NCI-H526 treated with DMSO at 0.1 percent for 48 hours (cell line): ENCODE measurements around the gene CASP8.
"Not testable (repeated sequence)": the region's sequence is repeated elsewhere in the genome, so short reads cannot be mapped to it uniquely, and the experiment has no call there.

Experiments used
- DNase-seq: peaks from one replicate; lab custom pipeline; 2025; lab: John Stamatoyannopoulos, UW

Gene CASP8

DNA sequence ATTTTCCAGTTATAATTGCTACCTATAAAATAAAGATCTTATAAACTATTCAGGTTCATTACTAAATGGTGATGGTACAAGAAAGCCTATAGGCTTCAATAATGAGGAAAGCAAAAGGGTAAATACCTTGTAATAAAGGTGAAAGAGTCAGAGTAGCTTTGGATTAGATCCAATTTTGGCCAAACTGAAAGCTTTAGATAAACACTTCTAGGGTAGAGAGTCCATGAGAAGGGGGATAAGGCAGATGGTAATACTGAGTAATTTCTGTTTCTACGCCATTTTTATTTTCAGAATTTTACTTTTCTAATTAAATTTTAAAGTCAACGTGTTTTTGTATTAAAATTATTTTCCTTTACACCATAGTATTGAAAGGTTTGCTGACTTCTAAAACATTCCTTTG, 9.4 kb downstream of the CASP8 start:
- DNase-seq: no peak

DNA sequence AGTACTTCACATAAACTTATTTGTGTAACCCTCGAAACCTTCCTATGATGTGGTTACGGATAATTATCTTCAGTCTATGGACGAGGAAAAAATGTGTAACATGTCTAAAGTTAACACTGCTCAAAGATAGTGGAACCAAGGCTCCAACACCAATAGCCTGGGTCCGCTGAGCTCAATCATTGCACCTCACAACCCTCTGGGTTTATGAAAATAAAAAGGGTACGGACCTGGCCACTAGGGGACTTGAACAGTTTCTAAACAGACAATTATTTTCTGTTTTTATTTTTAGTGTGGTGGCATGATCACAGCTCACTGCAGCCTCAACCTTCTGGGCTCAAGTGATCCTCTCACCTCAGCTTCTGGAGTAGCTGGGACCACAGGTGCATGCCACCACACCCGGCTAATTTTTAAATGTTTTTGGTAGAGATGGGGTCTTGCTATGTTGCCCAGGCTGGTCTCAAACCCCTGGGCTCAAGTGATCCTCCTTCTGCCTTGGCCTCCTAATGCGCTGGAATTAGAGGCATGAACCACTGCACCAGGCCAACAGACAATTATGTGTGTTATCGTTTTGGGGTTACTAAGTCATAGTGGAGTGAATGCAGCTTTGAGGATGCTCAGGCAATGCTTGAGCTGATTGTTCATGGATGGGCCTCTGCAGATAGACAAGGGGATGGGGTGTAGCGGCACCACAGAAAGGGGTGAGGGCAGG, 10.1 kb downstream of the CASP8 start:
- no peak for DNase-seq

DNA sequence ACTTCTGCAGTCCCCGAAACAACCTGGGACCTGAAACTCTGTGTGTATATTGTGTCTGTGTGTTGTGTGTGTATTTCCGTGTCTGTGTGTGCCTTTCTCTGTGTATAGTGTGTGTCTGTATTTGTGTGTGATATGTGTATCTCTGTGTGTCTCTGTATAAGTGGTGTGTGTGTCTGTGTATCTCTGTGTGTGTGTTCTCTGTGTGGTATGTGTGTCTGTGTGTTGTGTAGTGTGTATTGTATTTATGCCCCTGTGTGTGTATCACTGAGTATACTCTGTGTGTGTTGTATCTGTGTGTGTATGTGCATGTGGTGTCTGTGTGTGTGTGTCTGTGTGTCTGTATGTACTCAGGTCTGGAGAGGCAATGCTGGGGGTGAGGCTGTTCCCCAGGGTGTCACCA, 11.6 kb downstream of the CASP8 start:
- no peak for DNase-seq

DNA sequence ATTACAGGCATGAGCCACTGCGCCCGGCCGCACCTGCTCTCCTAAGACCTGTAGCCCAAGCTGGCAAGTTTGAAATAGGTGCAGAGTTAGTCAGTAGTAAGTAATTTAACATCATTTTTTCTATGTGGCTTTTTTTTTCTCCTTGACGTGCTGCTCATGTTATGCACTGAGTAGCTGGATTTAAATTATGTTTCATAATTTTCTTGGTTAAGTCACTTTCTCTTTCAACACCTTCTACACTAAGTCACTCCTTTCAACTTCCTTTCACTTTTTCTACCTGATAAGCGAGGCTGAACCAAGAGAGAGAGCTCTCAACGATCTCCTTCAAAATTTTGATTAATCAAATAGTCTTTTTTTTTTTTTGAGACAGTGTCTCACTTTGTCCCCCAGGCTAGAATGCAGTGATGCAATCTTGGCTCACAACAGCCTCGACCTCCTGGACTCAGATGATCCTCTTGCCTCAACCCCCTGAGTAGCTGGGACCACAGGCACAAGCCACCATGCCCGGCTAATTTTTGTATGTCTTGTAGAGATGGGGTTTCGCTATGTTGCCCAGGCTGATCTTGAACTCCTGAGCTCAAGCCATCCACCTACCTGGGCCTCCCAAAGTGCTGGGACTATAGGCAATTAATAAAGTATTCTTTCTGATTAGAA, 13.1 kb downstream of the CASP8 start:
- no peak for DNase-seq

DNA sequence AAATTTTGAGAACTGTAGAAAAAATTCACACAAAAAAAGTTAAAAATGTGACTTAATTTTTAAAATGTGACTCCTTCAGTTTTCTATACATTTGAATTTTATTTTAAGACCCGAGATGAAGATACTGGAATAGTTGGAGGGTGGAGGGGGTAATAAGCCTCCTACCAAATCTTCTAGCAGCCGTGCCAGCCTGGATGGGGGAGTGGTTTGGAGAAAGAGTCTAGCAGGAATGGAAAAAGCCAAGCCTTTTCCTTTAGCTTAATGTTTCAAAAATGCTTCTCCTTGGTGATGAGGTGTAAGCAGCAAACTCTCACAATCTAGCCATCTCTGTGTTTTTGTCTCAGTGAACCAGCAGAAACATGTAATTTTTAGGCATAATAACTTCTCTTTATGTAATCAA, 14.7 kb downstream of the CASP8 start:
- DNase-seq: no peak

DNA sequence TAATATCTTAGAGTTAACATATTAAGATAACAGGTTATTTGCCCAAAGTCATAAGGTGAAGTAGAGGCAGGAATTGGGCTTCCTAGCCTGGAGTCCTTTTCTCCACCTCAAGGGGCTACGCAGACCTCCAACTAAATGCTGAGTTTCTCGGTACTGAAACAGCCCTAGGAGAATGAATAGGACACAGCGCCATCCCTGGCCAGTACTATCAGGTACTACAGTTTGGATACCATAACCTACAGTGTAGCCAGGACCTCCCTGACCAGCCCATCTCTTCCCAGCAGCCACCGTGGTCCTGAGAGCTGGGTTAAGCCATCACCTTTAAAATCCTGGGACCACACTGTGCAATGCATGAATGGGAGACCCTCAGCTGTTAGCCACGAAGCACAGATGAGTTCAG, 15.7 kb downstream of the CASP8 start:
- DNase-seq: no peak

DNA sequence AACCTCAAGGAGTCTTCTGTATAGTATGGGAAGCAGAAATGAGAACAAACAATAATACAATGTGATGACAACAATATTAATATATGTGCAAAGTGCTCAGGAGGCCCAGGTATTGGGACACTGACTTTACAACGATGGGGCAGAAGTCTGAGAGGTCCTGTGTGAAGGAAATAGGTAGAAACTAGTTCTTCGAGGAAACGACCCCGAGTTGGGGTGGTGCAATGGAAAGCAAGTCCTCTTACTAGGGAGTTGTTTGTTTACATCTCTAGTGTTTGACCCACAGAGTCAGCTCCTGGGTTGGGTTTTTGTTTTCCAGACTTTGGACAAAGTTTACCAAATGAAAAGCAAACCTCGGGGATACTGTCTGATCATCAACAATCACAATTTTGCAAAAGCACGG, 16.2 kb downstream of the CASP8 start:
- no peak for DNase-seq

DNA sequence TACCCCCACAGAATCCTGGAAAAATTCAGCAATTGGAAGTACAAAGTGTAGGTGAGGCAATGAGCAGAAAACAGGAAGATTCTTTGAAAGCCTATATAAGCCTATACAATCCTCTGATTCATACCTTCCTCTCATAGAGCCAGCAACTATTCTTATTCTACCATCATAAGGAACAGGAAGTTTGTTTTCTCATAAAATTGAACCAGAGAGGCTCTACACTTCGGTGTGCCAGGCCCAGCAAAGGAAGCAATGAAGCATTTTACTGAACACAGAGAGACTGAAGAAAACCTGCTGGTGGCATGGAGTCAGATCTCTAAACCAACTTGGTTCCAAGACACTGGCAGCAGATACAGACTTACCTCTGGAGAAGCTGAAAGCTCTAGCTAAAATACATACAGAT, 18.7 kb downstream of the CASP8 start:
- DNase-seq: no peak

DNA sequence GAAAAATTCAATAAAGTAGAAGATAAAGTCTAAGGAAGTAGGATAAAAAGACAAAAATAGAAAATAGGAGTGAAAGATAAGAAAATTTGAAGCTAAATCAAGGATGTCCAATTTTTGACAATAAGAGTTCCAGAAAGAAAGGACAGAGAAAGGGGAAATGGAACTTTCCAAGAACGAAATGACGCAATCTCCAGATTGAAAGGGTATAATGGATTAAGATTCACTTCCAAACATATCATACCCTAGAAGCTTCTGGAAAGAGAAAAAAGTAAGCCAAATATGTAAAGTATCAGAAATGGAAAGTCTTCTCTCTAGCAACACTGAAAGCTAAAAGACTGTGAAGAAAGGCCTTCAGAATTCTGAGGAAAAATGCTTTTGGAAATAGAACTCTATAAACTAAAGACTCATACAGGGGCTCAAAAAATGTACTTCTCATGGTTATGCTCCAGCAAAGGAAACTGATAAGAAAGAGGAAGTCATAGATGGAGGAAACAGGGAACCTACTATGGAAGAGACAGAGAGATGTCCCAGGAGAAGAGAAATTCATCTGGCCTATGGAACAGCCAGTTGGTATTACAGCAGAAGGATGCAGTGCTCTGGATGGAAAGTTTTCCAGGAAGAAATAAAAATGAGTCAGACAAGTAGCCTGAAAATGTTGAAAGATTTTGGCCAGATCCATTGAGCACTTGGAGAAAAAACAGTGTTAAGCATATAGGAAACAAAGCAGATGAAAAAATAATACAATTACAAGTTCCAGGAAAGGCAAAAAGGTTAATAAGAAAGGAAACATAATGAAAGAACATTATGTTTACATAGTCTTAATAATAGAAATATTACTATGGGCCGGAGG, 20.1 kb downstream of the CASP8 start:
- no peak for DNase-seq

DNA sequence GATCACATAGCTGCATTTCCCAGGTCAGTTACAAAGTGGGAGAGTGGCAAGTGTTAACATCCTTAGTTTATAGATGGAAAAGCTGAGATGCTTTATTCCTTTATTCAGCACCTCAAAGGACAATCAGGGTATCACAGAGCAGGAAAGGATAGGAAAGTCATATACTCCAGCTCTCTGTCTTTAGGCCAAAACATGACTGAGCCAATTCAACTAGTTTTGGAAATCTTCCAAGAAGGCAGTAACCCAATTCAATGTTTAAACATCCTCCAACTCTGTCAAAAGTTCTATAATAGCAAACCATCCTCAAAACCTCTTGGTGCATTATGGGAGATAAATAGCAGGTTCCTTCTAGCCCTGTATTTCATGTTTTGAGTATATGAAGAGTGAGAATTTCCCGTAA, 25.2 kb downstream of the CASP8 start:
- no peak for DNase-seq

DNA sequence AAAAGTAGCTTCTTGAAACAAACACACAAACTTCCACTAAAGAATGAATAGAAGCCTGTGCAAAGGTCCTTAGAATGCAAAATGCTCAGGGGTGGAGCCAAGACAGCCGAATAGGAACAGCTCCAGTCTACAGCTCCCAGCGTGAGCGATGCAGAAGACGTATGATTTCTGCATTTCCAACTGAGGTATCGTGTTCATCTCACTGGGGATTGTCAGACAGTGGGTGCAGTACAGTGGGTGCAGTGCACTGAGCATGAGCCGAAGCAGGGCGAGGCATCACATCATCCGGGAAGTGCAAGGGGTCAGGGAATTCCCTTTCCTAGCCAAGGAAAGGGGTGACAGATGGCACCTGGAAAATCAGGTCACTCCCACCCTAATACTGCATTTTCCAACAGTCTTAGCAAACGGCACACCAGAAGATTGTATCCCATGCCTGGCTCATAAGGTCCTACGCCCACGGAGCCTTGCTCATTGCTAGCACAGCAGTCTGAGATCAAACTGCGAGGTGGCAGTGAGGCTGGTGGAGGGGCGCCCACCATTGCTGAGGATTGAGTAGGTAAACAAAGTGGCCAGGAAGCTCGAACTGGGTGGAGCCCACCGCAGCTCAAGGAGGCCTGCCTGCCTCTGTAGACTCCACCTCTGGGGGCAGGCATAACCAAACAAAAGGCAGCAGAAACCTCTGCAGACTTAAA, 30.3 kb downstream of the CASP8 start:
- not testable (repeated sequence) for DNase-seq

DNA sequence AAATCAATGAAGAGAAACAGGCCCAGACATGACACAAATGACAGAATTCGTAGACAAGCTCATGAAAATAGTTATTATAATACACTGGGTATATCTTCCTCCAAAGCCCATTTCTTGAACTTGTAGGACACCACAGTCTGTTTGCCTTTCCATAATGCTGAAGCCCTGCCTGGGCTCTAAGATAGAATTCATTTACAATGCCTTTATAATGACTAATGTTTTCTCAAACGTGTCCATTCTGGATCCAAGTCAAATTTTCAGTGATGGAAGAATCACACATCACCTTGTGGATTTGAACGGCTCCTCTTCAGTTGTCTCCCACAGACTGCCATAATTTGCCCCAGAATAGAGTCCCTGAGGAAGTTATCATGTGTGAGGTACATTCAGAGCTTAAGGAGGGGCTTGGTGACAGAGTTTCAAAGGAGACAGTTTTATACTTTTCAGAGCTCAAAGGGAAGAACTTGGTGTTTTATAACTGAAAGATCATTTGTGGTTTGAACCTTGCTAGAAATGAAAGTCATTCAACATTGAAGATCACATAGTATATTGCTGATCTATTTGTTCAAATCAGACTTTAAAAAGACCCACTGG, 38.2 kb downstream of the CASP8 start:
- DNase-seq: no peak

DNA sequence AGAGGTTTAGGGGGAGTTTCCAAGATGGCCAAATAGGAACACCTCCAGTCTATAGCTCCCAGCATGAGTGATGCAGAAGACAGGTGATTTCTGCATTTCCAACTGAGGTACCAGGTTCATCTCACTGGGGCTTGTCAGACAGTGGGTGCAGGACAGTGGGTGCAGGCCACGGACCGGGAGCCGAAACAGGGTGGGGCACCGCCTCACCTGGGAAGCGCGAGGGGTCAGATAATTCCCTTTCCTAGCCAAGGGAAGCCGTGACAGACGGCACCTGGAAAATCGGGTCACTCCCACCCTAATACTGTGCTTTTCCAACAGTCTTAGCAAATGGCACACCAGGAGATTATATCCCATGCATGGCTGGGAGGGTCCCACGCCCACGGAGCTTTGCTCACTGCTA, 39.6 kb downstream of the CASP8 start:
- DNase-seq: not testable (repeated sequence)

DNA sequence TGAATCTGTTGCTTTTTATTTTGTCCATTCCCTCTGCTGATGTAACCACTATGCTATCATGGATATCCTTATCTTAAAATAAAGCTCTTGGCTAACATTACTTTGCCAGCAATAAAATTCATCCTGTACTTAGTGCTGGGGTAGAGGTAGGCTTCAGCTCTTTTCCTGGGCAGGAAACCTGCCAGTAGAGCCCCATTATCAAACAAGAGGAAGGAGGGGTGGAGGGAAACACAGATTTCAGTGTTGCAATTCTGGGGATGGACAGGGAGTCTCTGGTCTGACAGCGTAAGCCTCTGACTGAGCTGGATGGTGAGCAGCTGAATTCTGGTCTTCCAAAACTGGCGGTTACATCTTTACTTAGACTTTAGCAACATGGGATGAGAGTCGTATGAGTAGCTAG, 47.5 kb downstream of the CASP8 start:
- DNase-seq: no peak

DNA sequence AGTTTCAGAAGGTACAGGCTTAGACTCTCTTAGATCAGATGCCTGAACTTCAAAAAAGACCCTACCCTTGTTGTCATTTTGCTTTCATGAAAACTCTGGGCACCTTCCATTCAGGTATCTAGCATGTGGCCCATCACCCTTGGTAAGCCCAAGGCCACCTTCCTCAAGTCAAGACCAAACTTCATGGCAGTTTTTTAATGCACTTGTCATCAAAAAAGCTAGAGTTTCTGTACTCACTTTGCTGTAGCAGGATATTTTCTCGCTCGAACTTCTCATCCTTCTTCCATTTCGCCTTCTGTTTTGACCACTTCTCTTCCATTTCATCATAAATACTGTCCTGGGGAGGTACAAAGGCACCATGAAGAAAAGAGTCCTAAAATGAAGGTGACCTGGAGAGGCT, 48.6 kb downstream of the CASP8 start:
- DNase-seq: no peak

DNA sequence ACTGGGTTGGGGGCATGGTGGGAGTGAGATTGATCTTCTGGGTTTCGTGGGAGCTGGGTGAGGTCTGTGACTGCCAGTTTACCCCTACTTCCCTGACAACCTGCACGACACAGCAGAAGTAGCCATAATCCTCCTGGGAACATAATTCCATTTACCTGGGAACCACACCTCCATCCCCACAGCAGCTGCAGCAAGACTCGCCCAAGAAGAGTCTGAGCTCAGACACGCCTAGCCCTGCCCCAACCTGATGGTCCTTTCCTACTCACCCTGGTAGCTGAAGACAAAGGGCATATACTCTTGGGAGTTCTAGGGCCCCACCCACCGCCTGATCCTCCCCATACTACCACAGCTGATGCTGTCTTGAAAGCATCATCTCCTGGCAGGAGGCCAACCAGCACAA, 53.0 kb downstream of the CASP8 start:
- DNase-seq: no peak

DNA sequence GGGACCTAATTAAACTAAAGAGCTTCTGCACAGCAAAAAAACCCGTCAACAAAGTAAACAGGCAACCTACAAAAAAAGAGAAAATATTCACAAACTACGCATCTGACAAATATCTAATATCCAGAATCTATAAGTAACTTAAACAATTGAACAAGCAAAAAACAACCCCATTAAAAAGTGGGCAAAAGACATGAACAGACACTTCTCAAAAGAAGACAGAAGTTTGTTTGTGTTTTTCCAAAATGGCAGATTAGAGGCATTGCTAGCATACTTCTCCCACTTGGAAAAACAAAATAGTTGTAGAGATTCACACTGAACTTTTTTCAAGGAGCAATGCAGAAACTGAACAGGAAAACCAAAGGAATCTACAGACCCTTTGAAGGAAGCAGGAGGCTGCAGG, 59.2 kb downstream of the CASP8 start:
- no peak for DNase-seq

DNA sequence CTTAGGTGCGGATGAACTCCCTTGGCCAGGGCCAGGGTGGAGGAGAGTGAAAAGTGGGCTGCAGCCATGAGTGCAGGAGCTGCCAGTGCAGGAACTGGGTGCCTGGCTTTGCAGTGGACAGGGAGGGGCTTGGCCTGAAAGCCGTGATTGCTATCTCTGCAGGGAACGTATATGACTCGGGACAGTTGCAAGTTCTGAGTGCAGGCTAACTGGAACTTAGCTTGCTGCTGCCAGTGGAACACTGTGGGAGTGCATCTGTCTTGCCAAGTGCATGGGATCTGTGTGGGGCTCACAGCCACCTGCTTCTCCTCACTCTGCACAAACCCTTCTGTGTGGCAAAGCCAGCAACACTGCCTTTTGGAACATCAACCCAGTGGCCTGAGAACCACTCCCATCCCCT, 59.9 kb downstream of the CASP8 start:
- no peak for DNase-seq

DNA sequence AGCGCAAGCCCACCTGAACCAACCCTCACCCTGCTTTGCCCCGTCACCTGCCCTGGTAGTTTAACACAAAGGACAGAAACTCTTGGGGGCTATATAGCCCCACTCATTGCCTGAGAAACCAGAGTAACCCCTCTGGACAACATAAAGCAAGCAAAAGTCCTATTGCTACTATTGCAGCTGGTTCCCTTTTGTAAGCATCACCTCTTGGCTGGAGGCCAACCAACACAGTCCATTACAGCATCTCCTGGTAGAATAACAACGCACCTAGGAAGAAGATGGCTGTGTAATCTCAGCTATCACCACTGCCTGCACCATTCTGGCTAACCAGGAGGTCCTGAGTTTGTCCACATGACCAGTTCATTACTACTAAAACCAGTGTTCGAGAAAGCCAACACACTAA, 60.4 kb downstream of the CASP8 start:
- DNase-seq: no peak

DNA sequence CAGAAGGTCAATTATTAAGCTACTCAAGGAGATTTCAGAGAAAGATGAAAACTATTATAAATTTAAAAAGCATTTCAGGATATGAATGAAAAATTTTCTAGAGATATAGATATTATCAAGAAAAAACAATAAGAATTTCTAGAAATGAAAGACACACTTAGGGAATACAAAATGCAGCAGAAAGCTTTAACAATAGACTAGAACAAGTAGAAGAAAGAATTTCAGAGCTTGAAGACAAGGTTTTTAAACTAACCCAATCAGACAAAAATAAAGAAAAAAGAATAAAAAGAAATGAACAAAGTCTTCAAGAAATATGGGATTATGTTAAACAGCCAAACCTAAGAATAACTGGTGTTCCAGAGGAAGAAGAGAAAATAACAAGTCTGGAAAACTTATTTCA, 62.4 kb downstream of the CASP8 start:
- DNase-seq: no peak

DNA sequence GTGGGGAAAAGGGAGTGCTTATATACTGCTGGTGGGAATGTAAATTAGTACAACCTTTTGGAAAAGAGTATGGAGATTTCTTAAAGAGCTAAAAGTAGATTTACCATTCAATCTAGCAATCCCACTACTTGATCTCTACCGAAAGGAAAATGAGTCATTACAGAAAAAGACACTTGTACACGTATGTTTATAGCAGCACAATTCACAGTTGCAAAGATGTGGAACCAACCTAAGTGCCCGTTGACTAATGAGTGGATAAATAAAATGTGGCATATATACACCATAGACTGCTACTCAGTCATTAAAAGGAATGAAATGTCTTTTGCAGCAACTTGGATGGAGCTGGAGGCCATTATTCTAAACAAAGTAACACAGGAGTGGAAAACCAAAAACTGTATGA, 67.3 kb downstream of the CASP8 start:
- DNase-seq: no peak

DNA sequence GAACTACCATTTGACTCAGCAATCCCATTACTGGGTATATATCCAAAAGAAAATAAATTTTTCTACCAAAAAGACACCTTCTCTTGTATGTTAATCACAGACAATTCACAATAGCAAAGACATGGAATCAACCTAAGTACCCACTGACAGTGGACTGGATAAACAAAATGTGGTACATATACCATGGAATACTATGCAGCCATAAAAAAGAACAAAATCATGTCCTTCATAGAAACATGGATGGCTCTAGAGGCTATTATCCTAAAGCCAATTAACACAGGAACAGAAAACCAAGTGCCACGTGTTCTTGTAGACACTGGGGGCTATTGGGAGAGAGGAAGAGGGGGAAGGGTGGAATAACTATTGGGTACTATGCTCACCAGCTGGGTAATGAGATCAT, 69.1 kb downstream of the CASP8 start:
- no peak for DNase-seq
